Fibroblast of gingiva (primary cell): ENCODE measurements around the gene TBCB.

Source experiments
- DNase-seq: peaks from one replicate; pipeline ENCODE4 v3.0.0-alpha.2; 2011; ENCODE audit warnings: low read depth

TBCB gene

DNA sequence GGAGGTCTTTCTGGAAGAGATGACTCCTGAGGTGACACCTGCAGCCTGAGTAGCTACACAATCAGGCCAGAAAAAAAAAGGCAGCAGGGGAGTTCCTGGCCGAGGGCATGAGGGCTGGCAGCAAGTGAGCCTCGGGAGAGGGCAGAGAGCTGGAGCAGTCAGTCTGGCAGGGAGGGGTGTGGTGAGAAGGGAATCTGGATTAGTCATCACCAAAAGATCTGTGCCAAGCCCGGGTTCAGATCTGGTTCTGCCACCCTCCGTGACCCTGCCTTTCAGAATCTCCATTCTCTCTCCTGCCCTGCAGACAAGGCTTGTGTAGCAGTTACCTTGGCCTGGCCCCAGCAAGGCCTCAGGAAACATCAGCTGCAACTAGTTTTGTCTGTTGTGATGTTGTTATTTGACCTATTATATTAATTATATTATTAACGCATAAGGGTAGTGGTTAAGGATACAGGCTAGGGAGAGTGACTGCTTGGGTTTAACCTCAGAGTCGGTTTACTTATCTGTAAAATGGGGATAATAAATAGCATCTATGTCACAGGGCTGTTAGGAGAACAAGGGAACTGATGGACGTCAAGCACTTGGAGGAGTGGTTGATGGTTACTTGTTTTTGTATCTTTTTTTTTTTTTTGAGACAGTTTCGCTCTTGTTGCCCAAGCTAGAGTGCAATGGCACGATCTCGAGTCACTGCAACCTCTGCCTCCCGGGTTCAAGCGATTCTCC lies 21.9 kb downstream of the TBCB start:
- peak; percentile 82 for DNase-seq

DNA sequence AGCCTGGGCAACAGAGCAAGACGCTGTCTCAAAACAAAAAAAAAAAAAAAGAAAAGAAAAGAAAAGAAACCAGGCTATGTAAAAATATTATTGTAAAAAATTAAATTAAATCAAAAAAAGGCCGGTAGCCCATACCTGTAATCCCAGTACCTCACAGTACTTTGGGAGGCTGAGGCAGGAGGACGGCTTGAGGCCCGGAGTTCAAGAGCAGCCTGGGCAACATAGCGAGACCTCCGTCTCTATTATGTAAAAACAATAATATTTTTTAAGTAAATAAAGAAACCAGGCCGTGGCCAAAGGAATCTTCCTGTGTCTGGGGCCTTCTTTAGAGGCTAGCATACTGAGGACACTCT lies 23.8 kb downstream of the TBCB start:
- no peak for DNase-seq

DNA sequence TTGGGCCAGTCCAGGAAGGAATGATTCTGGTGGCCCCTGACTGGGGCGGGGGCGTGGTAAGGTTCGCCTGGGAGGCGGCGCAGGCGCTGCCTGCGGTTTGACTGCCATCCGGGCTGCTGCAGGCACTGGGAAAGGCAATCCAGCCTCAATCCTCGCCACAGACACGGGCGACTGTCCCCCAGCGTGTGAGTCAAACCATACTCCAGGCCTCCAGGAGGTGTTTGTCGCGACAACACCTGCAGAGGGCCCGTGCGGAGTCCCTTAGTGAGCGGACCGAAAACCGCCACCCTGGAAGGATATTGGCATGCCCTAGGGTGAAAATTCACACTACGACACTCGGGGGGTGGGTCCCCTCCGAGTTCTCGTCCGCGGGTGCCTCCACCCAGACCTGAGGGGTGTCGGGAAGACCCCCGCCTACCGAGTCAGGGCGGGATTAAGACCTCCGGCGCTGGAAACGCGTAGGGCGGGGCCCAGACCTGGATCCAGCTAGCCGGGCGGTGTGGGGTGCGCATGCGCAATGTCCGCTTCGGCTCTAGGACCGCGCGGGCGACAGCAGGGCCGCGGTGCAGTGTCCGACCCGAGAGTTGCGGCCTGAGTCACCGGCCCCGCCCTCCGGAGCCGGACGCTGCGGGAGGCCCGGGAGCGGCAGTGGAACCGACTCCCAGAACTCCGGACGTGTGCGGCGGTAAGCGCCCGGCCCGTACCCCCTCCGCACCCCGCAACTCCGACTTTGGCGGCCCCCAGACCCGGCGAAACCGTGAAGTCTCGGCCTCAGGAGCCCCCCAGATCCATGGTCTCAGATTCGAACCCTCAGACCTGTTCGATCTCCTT lies 24.4 kb downstream of the TBCB start, which contains the start of gene CAPNS1:
CAPNS1 (plus strand) TSS at position 594 of the 831 bp plus-strand sequence. CDS start 946 bp downstream, outside the sequence.
- peak; percentile 95 for DNase-seq

DNA sequence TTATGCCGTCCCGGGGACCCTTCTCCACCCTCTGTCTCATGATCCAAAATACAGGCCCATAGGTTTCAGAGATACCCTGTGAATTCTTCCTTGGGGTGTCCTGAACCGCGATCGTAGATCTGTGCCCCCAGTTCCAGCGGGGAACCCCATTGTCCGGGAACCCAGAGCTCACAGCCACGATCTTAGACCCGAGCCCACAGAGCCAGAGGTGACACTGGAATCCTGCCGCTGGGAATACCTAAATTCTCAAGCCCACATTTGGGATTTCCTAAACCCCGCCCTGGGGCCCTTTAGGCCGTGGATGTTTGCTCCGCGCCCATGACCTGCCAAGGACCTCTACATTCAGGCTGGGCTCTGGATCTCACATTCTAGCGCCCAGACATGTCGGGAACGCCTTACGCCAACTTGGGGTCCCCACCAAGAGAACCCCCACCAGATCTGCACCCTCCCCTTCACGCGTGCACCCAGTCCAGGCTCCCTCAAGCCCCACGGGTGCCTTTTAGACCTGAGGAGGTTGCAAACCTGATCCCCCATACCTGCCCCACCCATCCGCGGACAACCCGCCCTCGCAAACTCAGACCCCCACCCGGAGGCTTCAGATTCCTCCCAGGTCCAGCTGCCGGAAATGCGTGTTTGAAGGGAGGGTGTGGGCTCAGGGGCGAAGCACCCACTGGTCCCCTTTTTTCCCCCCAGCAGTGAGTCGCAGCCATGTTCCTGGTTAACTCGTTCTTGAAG lies 25.2 kb downstream of the TBCB start:
- DNase-seq: peak; percentile 36

DNA sequence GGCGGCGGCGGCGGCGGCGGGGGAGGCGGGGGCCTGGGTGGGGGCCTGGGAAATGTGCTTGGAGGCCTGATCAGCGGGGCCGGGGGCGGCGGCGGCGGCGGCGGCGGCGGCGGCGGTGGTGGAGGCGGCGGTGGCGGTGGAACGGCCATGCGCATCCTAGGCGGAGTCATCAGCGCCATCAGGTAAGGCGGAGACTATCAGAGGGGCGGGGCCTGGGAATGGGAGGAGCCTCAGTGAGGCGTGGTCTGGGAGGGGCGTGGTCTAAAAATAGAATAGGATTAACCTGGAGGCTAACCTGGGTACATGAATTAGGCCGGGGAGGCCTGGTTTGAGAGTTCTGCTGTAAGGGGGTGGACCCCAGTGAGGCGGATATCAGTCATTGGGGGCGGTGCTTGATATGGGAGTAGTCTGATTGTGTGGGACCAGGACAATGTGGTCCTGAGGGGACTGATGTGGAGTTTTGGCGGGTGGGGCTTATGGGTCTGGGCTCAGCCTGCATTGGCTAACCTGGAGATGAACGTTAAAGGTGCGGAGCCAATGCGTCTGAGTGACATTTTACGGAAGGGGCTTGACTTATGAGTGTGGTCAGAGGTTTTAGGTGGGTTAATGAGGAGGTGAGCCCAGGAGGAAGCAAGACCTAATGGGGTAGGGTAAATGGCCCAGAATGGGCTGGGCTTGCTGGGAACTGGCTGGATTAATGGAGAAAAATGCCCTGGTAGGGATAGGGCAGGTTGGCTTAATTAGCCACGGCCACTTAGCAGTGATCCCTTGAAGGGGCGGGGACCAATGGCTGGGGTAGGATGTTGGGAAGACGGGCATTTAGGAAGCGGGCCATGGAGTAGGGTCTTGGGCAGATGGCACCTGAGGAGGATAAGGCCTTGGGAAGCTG lies 26.0 kb downstream of the TBCB start:
- peak; percentile 72 for DNase-seq

DNA sequence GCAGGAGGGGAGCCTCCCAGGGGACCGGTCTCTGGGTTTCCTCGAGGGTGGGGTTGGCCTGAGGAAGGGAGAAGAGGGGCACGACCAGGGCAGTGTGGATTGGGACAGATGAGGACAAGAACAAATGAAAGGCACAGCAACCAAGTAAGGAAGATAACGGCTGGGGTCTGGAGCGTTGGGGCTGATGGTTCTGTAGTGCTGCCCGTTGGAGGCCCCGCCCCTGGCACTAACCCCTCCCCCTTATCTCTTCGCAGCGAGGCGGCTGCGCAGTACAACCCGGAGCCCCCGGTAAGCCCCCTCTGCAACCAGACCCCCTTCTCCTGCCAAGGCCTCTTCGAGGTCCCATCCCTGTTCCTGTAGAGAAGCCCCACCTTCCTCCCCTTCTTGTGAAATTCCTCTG lies 26.8 kb downstream of the TBCB start:
- DNase-seq: no peak

DNA sequence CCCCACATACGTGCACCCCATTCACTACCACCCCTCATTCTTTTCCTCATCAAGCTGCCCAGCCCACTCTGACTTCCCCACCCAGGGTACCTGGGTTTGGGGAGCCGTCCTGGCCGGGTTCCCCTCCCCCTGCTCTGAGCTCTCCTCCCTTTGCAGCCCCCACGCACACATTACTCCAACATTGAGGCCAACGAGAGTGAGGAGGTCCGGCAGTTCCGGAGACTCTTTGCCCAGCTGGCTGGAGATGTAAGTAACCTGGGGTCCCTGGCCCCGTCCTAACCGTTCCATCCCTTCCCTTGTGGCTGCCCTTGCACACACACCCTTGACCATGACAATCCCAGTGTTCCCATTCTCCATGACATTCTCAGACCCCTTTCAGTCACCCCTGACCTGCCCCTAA lies 27.2 kb downstream of the TBCB start:
- no peak for DNase-seq

DNA sequence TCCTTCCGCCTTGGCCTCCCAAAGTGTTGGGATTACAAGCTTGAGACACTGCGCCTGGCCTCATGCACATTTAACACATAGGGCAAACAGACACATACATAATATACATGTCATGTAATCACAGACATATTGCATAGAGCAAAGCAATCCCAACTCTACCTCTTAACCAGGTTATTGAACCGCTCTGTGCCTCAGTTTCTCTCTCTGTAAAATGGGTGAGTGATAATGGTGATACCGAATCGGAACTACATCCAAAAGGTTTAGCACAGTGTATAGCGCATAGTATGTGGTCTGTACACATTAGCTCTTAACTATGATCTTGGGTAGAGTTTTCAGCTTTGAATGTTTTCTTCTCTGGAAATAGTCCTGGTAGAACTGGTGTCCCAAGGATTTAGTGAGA lies 29.4 kb downstream of the TBCB start:
- DNase-seq: no peak

DNA sequence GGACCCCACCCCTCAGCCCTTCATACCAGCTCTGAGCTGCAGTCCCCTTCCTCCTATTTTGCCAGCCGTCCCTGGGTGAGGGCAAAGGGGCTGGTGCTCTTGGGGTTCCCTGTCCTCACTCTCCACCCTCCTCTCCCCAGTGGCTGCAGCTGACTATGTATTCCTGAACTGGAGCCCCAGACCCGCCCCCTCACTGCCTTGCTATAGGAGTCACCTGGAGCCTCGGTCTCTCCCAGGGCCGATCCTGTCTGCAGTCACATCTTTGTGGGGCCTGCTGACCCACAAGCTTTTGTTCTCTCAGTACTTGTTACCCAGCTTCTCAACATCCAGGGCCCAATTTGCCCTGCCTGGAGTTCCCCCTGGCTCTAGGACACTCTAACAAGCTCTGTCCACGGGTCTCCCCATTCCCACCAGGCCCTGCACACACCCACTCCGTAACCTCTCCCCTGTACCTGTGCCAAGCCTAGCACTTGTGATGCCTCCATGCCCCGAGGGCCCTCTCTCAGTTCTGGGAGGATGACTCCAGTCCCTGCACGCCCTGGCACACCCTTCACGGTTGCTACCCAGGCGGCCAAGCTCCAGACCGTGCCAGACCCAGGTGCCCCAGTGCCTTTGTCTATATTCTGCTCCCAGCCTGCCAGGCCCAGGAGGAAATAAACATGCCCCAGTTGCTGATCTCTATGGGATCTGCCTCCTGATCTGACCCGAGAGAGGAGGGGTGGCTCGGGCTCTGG lies 34.6 kb downstream of the TBCB start:
- no peak for DNase-seq

DNA sequence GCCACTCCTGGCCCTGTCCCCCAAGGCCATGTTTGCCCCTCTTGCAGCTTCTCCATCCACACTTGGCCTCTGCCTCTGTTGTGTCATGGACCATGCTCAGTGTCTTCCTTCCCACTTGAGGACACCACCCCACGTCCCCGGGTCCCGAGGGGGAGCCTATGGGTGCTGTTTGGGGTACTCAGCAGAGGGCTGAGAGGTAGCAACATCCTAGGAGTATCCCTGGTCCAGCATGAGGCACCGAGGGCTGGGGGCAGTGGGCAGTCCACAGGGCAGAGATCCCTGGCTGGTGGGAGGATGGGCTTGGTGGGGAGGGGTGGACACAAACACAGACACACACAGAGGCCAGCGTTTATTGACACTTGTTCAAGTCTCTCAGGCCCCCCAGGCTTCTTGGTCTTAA lies 35.3 kb downstream of the TBCB start:
- no peak for DNase-seq

DNA sequence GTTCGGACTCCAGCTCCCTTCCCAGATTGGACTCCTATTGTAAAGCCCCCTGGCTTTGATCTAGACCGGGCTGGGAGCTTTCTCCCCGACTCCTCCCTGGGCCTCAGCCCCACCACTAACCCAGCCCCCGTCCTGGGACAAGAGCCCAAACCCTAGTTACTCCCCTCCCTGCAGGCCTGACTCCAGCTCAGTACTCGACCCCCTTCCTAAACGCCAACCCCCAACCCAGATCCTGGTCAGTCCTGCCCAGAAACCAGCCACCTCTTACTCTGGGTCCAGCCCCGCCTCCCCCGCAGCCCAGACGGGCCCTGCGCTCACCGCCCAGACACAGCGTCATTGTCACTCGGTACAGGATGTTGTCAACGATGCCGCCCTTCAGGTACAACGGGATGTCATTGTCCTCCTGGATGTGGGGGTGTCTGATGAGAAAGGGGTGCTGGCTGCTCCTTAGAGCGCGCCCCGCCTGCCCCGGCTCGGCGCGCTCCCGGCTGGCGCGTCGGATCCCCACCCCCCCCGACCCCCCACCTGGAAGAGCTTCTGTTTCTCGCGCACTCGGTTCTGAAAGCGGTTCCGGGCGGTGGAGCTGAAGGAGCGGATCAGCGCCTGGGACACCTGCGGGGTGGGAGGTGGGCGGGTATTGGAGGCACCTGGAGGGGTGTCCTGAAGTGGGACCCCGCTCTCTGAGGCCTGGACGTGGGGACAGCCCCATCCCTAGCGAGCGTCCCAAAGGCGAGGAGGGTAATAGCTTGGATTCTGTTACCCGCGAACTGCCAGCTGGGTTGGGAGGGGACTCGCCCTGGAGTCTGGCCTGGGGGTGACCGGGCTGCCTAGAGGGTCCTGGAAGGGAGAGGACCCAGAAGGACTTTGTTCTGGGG lies 36.1 kb downstream of the TBCB start:
- DNase-seq: peak; percentile 11

DNA sequence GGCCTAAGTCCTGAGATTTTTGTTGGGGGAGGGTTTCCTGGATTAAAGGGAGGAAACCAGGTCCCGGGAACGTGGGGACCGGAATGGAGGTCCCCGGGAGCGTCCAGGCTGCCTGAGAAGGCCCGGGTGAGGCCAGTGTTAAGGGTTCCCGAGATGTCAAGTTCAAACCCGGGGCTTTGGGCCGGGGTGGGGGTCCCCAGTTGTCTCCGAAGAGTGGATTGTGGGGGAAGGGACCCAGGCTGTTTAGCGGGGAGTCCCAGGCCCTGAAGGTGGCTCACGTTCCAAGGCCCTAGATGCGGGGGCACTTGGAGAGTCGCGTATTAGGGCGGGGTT lies 36.7 kb downstream of the TBCB start:
- no peak for DNase-seq

DNA sequence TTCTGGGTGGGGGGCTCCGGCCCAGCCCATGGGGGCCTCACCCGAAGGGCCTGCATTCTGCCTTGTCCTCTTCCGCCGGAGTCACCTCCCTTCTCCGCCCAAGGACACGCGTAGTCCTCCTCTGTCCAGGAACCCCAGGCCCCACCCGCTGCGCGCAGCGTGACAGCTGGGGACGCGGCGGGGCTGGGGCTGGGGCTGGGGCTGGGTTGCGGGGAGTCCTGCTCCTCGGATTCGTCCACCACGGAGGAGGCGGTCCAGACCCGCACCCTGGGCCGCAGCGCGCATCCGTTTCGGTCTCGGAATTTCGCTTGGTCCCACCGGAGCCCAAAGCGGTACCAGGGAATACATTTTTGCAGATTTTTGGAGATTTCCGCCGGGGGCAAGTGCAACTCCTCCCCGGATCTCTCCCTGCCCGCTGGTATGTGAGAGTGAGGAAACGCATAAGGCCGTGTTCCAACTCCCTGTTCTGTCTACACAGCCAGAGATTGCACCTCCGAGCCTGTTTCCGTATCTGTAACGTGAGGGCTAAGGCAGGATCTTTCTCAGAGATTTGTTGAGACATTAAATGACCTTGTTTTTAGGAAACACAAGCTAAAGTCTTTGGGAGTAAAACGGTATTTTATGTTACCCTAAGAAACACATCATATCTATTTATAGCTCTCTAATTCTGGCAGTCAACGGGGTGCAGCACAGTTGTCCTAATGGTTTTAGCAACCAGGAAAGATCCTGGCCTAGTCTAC lies 37.3 kb downstream of the TBCB start, which contains the start of gene COX7A1:
COX7A1 (minus strand) TSS at position 96 of the 740 bp plus-strand sequence; CDS start at position 56, 40 bp downstream.
- peak; percentile 66 for DNase-seq

DNA sequence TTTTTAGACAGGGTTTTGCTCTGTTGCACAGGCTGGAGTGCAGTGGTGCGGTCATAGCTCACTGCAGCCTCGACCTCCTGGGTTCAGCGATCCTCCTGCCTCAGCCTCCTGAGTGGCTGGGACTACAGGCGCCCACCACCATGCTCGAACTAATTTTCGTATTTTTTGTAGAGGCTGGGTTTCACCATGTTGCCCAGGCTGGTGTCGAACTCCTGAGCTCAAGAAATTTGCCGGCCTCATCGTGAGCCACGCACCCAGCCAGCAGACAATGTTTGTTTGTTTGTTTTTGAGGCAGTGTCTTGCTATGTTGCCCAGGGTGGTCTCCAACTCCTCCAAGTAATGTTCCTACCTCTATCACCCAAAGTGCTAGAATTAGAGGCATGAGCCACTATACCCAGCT lies 37.9 kb downstream of the TBCB start:
- DNase-seq: no peak

DNA sequence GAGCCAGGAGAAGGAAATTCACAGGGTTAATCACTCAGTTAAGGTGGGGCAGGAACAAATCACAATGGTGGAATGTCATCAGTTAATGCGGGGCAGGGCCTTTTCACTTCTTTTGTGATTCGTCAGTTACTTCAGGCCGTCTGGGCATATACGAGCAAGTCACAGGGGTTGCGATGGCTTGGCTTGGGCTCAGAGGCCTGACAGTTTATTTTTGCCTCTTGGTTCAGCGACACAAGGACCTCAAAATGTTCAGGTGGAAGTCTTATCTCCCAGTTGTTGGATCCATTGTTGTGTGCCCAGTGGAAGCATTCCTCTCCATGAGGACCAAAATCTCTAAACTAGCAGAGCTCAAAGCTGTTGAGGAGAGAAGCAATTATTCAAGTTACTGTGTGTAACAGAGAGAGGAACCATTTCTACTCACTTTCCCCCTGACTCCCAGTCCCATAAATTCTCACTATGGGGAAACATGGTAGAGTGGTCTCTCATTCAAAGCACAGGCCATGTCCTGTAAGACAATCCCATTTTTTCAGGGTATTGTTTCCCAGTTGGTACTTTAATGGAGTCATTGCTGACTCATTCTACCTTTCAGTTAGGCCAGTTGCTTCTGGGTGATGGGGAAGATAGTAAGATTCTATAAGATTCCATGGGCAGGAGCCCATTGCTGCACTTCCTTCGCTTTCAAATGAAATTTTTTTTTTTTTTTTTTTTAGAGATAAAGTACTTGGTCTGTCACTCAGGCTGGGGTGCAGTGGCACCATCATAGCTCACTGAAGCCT lies 45.7 kb downstream of the TBCB start:
- DNase-seq: no peak

DNA sequence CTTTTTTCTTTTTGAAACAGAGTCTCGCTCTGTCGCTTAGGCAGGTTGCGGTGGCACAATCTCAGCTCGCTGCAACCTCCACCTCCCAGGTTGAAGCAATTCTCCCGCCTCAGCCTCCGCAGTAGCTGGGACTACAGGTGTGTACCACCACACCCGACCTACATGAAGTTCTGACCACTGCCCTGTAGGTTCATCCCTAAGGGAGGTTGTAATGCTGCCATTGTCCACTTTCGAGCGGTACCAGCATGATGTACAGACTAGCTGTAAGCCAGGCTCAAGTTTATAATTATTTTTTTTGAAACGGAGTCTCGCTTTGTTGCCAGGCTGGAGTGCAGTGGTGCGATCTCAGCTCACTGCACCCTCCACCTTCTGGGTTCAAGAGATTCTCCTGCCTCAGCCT lies 48.5 kb downstream of the TBCB start:
- DNase-seq: no peak

DNA sequence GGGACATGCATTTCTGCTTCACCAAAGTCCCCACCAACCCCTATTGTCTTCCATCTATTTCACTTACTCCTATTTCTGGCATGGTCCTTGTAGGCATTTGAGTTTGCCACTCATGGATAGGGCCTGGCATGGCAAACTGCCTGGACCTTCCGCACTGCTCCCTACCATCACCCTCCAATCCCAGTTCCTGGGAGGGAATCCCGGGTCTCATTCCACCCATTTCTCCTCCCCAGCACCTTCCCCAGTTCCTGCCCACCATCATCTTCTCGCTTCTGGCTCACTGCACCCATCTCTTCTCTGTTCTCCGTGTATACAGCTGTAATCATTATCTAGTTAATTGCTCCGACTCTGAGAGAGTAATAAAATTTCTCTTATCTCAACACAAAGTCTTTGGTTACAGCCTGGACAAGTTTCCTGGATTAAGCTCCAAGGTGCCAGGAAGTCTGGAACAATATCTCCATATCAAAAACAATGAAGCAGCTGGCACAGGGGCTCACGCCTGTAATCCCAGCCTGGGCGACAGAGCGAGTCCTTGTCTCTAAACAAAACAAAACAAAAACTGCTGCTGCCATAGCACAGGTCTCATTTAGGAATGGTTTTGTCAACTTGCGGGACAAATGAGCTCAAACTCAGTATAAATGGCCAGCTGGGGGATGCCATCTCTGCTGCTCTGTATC lies 54.0 kb downstream of the TBCB start:
- DNase-seq: no peak

DNA sequence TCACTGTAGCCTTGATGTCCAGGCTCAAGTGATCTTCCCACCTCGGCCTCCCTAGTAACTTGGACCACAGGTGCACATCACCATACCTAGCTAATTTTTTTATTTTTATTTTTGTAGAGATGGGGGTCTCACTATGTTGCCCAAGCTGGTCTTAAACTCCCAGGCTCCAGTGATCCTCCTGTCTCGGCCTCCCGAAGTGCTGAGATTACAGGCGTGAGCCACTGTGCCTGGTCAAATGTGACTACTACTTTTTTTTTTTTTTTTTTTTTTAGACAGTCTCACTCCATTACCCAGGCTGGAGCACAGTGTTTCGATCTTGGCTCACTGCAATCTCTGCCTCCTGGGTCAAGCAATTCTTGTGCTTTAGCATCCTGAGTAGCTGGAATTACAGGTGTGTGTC lies 57.6 kb downstream of the TBCB start:
- DNase-seq: no peak
